ENCODE results near the gene OCA2. TPM values are rescaled to one million over a fixed set of nuclear protein-coding genes. Genes with fewer than 3 reads are reported as not detected.

The OCA2 gene
- total RNA-seq, 1 experiment from 2014 or later = 0.31 TPM

DNA sequence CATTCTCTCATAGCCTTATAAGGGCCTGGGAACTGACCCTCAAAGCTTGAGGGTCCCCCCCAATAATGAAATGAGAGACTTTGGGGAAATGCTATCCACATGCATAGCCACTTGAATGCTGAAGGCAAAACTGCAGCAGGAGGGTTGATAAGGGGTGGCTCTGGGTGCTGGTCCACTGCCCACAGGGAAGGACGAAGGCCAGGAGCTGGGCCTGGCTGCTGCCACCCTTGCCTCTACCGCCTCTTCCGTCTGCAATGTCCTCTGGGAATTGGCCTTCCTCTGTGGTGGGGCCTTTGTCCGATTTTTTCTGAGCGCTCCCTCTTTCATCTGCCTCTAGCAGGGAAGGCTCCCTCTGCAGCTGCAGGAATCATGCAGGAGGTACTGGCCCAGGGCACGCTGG is 41.0 kb downstream of the OCA2 start:
- Histone ChIP-seq H3T11ph (ENCODE audit: low read length) (no peak overlapping the region), H2AK5ac (ENCODE audit: insufficient read length, low read length) (no peak overlapping the region), H3K23me2 (ENCODE audit: insufficient read length, low read depth, low read length, poor library complexity, severe bottlenecking) (no peaks in the 10 kb centered on the region), H4K20me1 (ENCODE audit: control insufficient read depth, insufficient read depth, insufficient read length) (no peaks in the 10 kb centered on the region), H2BK5ac (ENCODE audit: insufficient read length, low read length) (no peak overlapping the region), H2AFZ (ENCODE audit: low read length) (no peak overlapping the region), H2BK120ac (ENCODE audit: low read depth, low read length, poor library complexity, severe bottlenecking) (no peak overlapping the region), H2BK12ac (ENCODE audit: insufficient read length, low read depth, low read length) (no peak overlapping the region), H3K9ac (ENCODE audit: extremely low read depth, insufficient read length, low read length) (no peak overlapping the region), H3K18ac (ENCODE audit: insufficient read length, low read depth, low read length) (no peak overlapping the region), H2BK20ac (ENCODE audit: low read depth, low read length, poor library complexity, severe bottlenecking) (no peak overlapping the region), H3K4ac (ENCODE audit: low read depth, low read length) (no peak overlapping the region), H4K5ac (ENCODE audit: insufficient read length, low read depth, low read length) (no peak overlapping the region), H3K14ac (ENCODE audit: insufficient read depth, low read length) (no peak overlapping the region; the same call in 1 of the 2 replicates), H3K4me2 (ENCODE audit: insufficient read depth, insufficient read length, low read length) (no peak overlapping the region), H4K8ac (replicated peaks; ENCODE audit: insufficient read length, low read depth, low read length) (no peak overlapping the region), H3K27me3 (ENCODE audit: insufficient read depth, low read length) (no peaks in the 10 kb centered on the region), H3K79me2 (ENCODE audit: insufficient read depth, low read length) (no peaks in the 10 kb centered on the region), H3K9me3 (ENCODE audit: control insufficient read depth, low read depth, low read length) (no peaks in the 10 kb centered on the region), H3K4me1 (ENCODE audit: insufficient read depth, low read length) (no peaks in the 10 kb centered on the region), H4K91ac (ENCODE audit: insufficient read length, low read depth, low read length) (no peak overlapping the region), H2BK15ac (ENCODE audit: low read depth, low read length) (no peak overlapping the region; the same call in 1 of the 2 replicates), H3K27ac (ENCODE audit: insufficient read length, low read depth, low read length) (no peak overlapping the region), H3K79me1 (ENCODE audit: insufficient read depth, low read depth, low read length, poor library complexity, severe bottlenecking) (no peaks in the 10 kb centered on the region), H3K56ac (ENCODE audit: insufficient read length, low read depth, low read length) (no peak overlapping the region), H3K23ac (ENCODE audit: insufficient read length, low read depth, low read length) (no peak overlapping the region)
- Mint-ChIP-seq H3K27me3 (ENCODE audit: low read depth) (no peaks in the 10 kb centered on the region; the same call in 1 of the 2 replicates), H3K36me3 (ENCODE audit: insufficient read depth in 1 of 3, low read depth in 3 of 3) (peaks cover 0 to 8% (median 0%) of the 10 kb centered on the region in 3 experiments; a peak in 2 of 7 replicates), H3K4me3 (no peak overlapping the region), H3K27ac (no peak overlapping the region), H3K4me1 (no peaks in the 10 kb centered on the region), H3K9me3 (peaks cover 0 to 7% of the 10 kb centered on the region in 2 experiments; a peak in 2 of 5 replicates)
- DNase-seq = no peak
- no CpG with 5 or more reads among the region's 6 CpGs for WGBS (ENCODE audit: extremely low coverage, insufficient read length, low lambda C conversion rate)
- TF ChIP-seq, protein P1, sequence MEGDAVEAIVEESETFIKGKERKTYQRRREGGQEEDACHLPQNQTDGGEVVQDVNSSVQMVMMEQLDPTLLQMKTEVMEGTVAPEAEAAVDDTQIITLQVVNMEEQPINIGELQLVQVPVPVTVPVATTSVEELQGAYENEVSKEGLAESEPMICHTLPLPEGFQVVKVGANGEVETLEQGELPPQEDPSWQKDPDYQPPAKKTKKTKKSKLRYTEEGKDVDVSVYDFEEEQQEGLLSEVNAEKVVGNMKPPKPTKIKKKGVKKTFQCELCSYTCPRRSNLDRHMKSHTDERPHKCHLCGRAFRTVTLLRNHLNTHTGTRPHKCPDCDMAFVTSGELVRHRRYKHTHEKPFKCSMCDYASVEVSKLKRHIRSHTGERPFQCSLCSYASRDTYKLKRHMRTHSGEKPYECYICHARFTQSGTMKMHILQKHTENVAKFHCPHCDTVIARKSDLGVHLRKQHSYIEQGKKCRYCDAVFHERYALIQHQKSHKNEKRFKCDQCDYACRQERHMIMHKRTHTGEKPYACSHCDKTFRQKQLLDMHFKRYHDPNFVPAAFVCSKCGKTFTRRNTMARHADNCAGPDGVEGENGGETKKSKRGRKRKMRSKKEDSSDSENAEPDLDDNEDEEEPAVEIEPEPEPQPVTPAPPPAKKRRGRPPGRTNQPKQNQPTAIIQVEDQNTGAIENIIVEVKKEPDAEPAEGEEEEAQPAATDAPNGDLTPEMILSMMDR (conservative IDR thresholded peaks at IDR 0.05) = no peak

Data from H9 (cell line).